Measurements from ENCODE around the gene ITPR1.

DNA sequence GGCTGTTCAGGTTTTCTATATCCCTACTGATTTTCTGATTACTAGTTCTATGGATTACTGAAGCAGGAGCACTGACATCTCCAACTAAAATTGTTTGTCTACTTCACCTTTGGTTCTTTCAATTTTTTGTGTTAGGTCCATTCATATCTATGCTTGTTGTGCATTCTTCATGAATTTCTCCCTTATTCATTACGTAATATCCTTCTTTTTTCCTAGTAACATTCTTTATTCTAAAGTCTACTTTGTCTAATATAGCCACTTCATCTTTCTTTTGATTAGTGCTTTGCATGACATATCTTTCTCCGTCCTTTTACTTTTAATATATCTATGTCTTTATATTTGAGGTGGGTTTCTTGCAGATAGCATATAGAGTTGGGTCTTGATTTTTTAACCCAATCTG is 369.8 kb downstream of the ITPR1 start:
- TF ChIP-seq, protein P1, sequence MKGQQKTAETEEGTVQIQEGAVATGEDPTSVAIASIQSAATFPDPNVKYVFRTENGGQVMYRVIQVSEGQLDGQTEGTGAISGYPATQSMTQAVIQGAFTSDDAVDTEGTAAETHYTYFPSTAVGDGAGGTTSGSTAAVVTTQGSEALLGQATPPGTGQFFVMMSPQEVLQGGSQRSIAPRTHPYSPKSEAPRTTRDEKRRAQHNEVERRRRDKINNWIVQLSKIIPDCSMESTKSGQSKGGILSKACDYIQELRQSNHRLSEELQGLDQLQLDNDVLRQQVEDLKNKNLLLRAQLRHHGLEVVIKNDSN (IDR thresholded peaks at IDR 0.05; ENCODE audit: borderline replicate concordance, extremely low read length, insufficient read depth, low read depth, low read length): no peak
- TF ChIP-seq, protein P2, sequence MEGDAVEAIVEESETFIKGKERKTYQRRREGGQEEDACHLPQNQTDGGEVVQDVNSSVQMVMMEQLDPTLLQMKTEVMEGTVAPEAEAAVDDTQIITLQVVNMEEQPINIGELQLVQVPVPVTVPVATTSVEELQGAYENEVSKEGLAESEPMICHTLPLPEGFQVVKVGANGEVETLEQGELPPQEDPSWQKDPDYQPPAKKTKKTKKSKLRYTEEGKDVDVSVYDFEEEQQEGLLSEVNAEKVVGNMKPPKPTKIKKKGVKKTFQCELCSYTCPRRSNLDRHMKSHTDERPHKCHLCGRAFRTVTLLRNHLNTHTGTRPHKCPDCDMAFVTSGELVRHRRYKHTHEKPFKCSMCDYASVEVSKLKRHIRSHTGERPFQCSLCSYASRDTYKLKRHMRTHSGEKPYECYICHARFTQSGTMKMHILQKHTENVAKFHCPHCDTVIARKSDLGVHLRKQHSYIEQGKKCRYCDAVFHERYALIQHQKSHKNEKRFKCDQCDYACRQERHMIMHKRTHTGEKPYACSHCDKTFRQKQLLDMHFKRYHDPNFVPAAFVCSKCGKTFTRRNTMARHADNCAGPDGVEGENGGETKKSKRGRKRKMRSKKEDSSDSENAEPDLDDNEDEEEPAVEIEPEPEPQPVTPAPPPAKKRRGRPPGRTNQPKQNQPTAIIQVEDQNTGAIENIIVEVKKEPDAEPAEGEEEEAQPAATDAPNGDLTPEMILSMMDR (IDR thresholded peaks at IDR 0.05 in 2 of 3, conservative IDR thresholded peaks at IDR 0.05 in 1 of 3; ENCODE audit: control insufficient read depth in 2 of 3, extremely low read depth in 1 of 3, insufficient read depth in 1 of 3, low read depth in 3 of 3, low read length in 3 of 3): no peak
- no peak for TF ChIP-seq ETV6 (conservative IDR thresholded peaks at IDR 0.05 in 1 of 2, IDR thresholded peaks at IDR 0.05 in 1 of 2; ENCODE audit: borderline replicate concordance in 1 of 2, low read depth in 1 of 2)
- no peak for TF ChIP-seq RAD21 (IDR thresholded peaks at IDR 0.05; ENCODE audit: insufficient read depth, low read depth, low read length)
- no peak for TF ChIP-seq PKNOX1 (IDR thresholded peaks at IDR 0.05)
- TF ChIP-seq ZNF217 (IDR thresholded peaks at IDR 0.05): no peak
- no peak for TF ChIP-seq FOXK2 (IDR thresholded peaks at IDR 0.05)
- TF ChIP-seq, protein P3, sequence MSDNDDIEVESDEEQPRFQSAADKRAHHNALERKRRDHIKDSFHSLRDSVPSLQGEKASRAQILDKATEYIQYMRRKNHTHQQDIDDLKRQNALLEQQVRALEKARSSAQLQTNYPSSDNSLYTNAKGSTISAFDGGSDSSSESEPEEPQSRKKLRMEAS (IDR thresholded peaks at IDR 0.05; ENCODE audit: low read depth, low read length): no peak

All from GM12878 (cell line).